ENCODE measurements around the gene SGCD.
"Not testable (repeated sequence)": the region's sequence is repeated elsewhere in the genome, so short reads cannot be mapped to it uniquely, and the experiment has no call there.

The SGCD gene

DNA sequence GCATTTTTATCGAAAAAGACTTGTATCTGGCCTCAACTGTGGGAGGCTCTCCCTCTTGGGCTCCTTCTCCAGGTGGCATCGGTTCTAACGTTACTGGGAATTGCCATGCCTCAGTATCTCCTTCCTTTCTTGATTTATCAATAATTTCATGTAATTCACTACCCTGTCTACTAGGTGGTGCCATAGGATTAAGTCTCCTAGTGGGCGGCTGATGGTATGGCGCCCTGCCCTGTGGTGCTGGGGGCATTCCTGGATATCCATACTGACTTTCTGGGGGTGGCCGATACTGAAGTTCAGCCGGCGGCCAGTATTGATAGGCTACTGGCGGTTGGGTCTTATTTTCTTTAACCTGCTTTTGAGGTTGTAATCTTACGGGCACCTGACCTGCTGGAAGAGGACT is 337.9 kb downstream of the SGCD start:
- DNase-seq: not testable (repeated sequence)

GRCh38 chr5:156666686-156667085 is 339.7 kb downstream of the SGCD start:
- DNase-seq: not testable (repeated sequence)

DNA sequence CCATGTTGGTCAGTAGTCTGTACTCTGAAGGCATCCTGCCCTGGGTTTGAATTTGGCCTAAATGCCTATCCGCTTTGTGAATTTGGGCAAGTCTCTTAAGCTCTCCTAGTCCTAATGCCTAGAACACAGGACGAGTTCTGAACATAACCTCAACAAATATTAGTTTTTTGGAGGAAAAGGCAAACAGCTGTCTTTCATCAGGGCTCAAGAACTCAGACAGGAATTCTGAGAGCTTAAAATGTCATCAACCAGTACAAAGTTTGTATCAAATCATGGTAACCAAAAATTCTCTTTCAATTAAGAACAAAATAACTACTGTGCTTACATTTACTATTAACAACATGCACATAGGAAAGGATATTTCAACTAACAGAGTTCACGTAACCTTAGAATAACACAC is 340.7 kb downstream of the SGCD start:
- DNase-seq: no peak

DNA sequence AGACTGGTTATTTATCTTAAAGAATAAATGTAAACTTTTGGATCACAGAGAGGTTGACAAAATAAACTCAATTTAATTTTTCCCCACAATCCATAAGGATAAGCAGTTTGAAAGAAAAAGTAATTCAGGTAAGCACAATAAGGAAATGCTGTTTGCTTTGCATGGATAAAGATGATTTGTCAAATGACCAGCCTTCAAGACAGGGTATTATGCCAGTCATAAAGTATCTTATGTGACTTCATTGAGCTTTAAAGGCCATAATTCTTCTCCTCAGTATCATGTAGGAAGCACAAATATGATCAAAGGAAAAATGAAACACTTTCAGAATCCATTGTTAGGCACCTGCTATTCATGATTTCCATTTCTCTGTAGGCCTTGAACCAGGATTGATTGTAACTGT is 342.5 kb downstream of the SGCD start:
- no peak for DNase-seq

GRCh38 chr5:156670615-156671014 is 343.7 kb downstream of the SGCD start:
- DNase-seq: no peak

- no peak for DNase-seq
These were observed 348.4 kb downstream of the SGCD start for GRCh38 chr5:156675395-156675794.

DNA sequence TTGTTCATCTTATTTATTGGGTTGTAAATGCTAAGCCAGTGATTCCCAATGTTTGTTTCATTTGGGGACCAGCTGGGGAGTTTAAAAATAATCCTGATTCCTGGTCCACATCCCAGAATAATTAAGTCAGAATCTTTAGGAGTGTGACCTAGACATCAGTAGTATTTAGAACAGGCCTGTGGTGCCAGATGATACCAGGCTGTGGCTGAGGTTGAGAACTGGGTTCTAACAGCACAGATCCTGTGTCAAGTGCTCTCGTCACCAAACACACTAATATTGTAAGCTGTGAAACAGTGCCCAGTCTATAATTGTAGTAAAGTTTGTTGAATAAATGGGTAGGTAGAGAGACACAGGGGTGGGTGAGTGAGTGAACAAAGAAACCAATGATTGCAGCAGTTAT is 351.0 kb downstream of the SGCD start:
- no peak for DNase-seq

- DNase-seq: no peak
These were observed 351.5 kb downstream of the SGCD start for GRCh38 chr5:156678484-156678883.

- no peak for DNase-seq
These were observed 353.9 kb downstream of the SGCD start for GRCh38 chr5:156680831-156681230.

DNA sequence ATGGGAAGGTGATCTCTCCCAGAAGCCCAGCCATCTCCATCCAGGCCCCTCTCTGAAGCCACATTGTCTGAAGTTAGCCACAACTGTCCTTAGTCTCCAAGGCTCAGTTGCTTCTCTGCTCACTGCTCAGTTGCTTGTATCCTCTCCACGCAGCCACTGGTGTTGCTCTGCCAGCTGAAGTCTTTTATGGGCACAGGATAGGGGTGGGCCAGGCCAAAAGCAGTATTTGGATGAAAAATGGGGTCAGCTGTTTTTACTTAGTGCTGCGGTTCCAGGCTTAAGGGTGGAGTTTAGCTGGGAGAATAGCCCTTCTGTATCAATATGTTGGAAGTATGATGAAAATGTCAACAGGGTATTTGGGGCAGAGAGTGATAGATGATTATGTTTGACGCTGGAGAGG is 354.3 kb downstream of the SGCD start:
- DNase-seq: no peak

DNA sequence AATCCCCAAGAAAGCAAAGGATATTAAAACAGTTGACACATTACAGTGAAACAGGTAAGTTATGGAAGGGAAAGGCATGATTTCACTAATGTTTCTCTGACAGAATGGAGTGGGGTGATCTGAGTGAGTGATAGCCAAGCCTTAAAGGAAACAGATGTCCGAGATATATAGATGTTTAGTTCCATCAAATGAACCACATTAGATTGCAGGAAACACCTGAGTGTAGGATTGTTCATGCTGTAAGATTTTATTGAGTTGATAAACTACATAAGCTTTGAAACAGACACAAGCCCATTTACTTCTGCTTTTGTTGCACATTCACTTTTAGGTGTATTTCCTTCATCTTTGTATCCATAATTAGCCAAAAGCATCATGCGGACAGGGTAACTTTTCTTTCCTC is 356.0 kb downstream of the SGCD start:
- no peak for DNase-seq

DNA sequence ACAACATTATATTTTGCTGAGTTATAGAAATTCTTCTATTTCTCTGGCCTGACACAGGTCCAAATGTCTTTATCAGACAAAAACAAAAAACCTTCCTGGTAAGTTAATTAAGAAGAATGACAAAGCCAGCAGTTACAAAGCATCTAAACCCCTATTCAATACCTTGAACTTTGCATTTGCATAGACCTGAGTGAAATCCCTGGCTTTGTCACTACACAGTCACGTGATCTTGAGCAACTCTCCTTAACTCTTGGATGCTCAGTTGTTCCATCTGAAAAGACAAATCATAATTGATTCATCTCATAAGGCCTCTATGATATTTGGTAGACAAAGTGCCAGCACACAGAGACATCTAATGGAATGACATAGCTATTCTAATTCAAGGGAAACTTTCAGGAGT is 356.5 kb downstream of the SGCD start:
- DNase-seq: no peak

GRCh38 chr5:156684216-156684615 is 357.3 kb downstream of the SGCD start:
- DNase-seq: no peak

DNA sequence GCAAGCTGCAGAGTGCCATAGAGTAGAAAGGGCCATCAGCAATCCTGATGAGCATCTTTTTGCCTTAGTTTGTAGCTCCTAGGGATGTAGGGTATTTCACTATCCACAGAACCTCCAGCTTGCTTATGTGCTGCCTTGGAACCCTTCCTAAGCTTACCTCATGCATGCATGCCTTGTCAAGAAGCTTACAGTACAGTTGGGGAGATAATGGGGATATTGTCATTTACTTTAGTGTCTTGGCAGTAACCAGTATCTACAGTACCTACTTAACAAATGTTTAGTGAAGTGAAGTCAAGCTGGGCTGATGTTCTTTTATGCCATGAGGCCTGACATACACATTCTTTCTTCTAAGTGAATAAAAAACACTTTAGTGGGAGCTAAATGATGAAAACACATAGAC is 358.5 kb downstream of the SGCD start:
- DNase-seq: no peak

GRCh38 chr5:156686380-156686779 is 359.4 kb downstream of the SGCD start:
- no peak for DNase-seq

DNA sequence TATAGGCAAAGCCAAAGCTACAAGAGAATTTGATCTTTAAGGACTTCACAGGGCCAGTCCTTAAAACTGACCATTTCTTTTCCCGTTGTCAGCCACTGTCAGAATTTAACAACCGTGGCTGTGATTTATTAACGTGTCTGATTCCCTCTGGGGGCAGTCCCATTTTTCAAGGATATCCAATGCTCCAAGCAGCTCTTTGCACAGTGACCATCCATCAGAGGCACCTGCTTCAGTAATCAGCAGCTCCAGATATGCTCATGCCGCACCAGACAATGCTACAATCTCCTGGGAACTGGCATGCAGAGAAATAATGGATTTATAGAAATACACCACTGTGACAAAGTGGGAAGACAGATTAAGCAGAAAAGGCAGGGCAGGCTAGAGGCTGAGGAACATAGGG is 359.8 kb downstream of the SGCD start:
- no peak for DNase-seq

- no peak for DNase-seq
These were observed 360.6 kb downstream of the SGCD start for GRCh38 chr5:156687514-156687913.

DNA sequence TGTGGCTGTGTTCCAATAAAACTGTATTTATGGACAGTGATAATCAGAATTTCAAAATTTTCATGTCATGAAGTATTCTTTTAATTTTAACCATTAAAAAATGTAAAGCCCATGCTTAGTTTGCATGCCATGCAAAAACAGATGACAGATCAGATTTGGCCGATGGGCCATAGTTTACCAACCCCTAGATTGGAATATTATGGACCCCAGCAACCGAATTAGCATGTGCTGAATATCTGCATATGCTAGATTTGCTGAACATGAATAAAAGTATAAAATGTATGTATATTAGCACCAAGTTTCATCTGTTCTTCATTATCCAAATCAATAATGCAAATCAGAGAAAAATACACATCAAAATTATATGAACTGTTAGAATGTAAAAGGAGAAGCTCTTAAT is 364.6 kb downstream of the SGCD start:
- no peak for DNase-seq

- no peak for DNase-seq
These were observed 366.1 kb downstream of the SGCD start for GRCh38 chr5:156693113-156693512.

- no peak for DNase-seq
These were observed 367.6 kb downstream of the SGCD start for GRCh38 chr5:156694598-156694997.

DNA sequence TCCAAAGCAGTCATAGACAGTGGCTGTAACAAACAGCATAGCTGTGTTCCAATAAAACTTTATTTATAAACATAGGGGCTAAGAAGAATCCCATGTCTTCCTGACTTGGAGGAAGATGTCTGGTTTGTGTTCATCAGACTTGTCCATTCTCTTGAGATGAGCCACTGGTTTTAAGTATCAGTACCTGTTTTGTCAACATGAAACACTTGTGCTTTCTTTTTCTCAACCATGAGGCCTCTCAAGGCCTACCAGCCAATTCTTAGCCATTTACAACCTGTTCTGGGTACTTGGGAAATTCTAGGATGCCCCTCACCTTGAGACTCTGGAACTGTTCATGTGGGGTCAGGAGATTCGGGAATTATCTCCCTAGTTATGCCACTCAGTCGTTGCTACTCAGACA is 368.8 kb downstream of the SGCD start:
- DNase-seq: no peak

DNA sequence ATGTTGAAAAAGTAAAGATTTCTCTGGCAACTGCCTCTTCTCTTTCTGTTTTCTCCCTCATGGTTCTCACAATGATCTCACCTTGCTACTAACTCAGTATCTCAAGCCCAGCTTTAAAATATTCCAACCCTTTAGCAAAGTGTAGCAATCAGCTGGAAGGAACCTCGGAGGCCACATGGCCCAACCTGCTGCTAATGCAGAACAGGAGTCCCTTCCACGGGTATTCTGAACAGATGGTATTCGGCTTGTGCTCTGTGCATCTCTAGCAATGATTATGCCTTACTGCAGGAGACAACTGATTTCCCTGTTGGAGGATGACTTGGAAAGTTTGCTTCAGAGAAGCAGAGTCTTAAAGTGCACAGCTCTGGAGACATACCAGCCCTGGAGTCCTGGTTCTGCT is 371.4 kb downstream of the SGCD start:
- DNase-seq: no peak

GRCh38 chr5:156699147-156699546 is 372.2 kb downstream of the SGCD start:
- no peak for DNase-seq

- no peak for DNase-seq
These were observed 377.2 kb downstream of the SGCD start for GRCh38 chr5:156704139-156704538.

- DNase-seq: no peak
These were observed 379.7 kb downstream of the SGCD start for GRCh38 chr5:156706631-156707030.

DNA sequence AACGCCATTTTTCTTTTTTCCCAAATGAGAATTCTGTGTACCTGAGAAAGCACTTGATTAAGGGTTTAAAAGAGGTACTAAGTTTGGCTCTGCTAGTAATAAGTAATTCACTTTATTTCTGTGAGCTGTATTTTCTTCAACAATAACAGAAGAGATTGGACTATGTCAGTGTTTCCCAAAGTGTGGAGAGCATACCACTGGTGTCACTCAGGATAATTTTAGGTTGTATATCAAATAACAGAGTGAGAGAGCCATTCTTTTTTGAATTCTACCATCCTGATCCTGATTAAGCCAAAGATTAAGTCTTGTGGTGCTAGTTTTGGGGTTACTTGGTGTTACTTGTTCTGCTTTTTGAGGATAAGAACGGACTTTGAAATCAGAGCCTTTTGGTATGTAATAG is 380.8 kb downstream of the SGCD start:
- DNase-seq: no peak
